ENCODE measurements around the gene BCKDHB.
"Not testable (repeated sequence)": the region's sequence is repeated elsewhere in the genome, so short reads cannot be mapped to it uniquely, and the experiment has no call there.

BCKDHB gene

GRCh38 chr6:80206758-80207157 is 100.3 kb downstream of the BCKDHB start:
- no peak for DNase-seq (ENCODE audit: extremely low read depth, insufficient read length)
- Histone ChIP-seq H3K4me3 (replicated peaks; ENCODE audit: low read depth, low read length) (no peak overlapping the region), H3K27me3 (replicated peaks; ENCODE audit: control insufficient read depth, insufficient read depth, low read length) (no peaks in the 10 kb centered on the region), H3K36me3 (ENCODE audit: control insufficient read depth, insufficient read depth, low read length) (no peaks in the 10 kb centered on the region; the same call in 1 of the 2 replicates)
- TF ChIP-seq CTCF (IDR thresholded peaks at IDR 0.05; ENCODE audit: insufficient read depth, low read length, poor library complexity, severe bottlenecking): no peak

GRCh38 chr6:80209430-80209829 is 103.0 kb downstream of the BCKDHB start:
- no peak overlapping the region for H3K4me3 ChIP-seq (replicated peaks; ENCODE audit: low read depth, low read length)
- H3K36me3 ChIP-seq (ENCODE audit: control insufficient read depth, insufficient read depth, low read length): no peaks in the 10 kb centered on the region; the same call in 1 of the 2 replicates
- no peak for TF ChIP-seq CTCF (IDR thresholded peaks at IDR 0.05; ENCODE audit: insufficient read depth, low read length, poor library complexity, severe bottlenecking)
- H3K27me3 ChIP-seq (replicated peaks; ENCODE audit: control insufficient read depth, insufficient read depth, low read length): no peaks in the 10 kb centered on the region
- DNase-seq (ENCODE audit: extremely low read depth, insufficient read length): no peak

- no peak overlapping the region for H3K4me3 ChIP-seq (replicated peaks; ENCODE audit: low read depth, low read length)
- DNase-seq (ENCODE audit: extremely low read depth, insufficient read length): peak; percentile 18
These were observed 104.1 kb downstream of the BCKDHB start for GRCh38 chr6:80210618-80211017.

GRCh38 chr6:80211286-80211685 is 104.8 kb downstream of the BCKDHB start:
- DNase-seq (ENCODE audit: extremely low read depth, insufficient read length): no peak
- no peak overlapping the region for H3K4me3 ChIP-seq (replicated peaks; ENCODE audit: low read depth, low read length)
- no peak for TF ChIP-seq CTCF (IDR thresholded peaks at IDR 0.05; ENCODE audit: insufficient read depth, low read length, poor library complexity, severe bottlenecking)
- H3K36me3 ChIP-seq (ENCODE audit: control insufficient read depth, insufficient read depth, low read length): no peaks in the 10 kb centered on the region
- H3K27me3 ChIP-seq (replicated peaks; ENCODE audit: control insufficient read depth, insufficient read depth, low read length): no peaks in the 10 kb centered on the region

More at GRCh38 chr6:80210618-80211017, 104.1 kb downstream of the BCKDHB start:
- no peak for TF ChIP-seq CTCF (IDR thresholded peaks at IDR 0.05; ENCODE audit: insufficient read depth, low read length, poor library complexity, severe bottlenecking)
- no peaks in the 10 kb centered on the region for H3K36me3 ChIP-seq (ENCODE audit: control insufficient read depth, insufficient read depth, low read length)
- no peaks in the 10 kb centered on the region for H3K27me3 ChIP-seq (replicated peaks; ENCODE audit: control insufficient read depth, insufficient read depth, low read length)

- H3K4me3 ChIP-seq (replicated peaks; ENCODE audit: low read depth, low read length); DNase-seq (ENCODE audit: extremely low read depth, insufficient read length); H3K36me3 ChIP-seq (ENCODE audit: control insufficient read depth, insufficient read depth, low read length); H3K27me3 ChIP-seq (replicated peaks; ENCODE audit: control insufficient read depth, insufficient read depth, low read length): not testable (repeated sequence)
These were observed 105.4 kb downstream of the BCKDHB start for GRCh38 chr6:80211890-80212289.

- Histone ChIP-seq H3K4me3 (replicated peaks; ENCODE audit: low read depth, low read length) (no peak overlapping the region), H3K27me3 (replicated peaks; ENCODE audit: control insufficient read depth, insufficient read depth, low read length) (no peaks in the 10 kb centered on the region), H3K36me3 (ENCODE audit: control insufficient read depth, insufficient read depth, low read length) (no peaks in the 10 kb centered on the region)
- DNase-seq (ENCODE audit: extremely low read depth, insufficient read length): no peak
- peak; percentile 70 for TF ChIP-seq CTCF (IDR thresholded peaks at IDR 0.05; ENCODE audit: insufficient read depth, low read length, poor library complexity, severe bottlenecking)
These were observed 108.1 kb downstream of the BCKDHB start for GRCh38 chr6:80214436-80215022.

Measured in GM06990 (cell line).